ENCODE measurements around the gene PPFIBP1. TPM values are rescaled to one million over a fixed set of nuclear protein-coding genes. Genes with fewer than 3 reads are reported as not detected.
A peak's percentile ranks its signal among the peaks of the same experiment; 100 is the strongest.

PPFIBP1 gene
- total and polyA plus RNA-seq, 2 of the 13 experiments (the other 11 are each of a cell fraction or from before 2014, with no cell fraction given), result 16.2 to 21.8 TPM

DNA sequence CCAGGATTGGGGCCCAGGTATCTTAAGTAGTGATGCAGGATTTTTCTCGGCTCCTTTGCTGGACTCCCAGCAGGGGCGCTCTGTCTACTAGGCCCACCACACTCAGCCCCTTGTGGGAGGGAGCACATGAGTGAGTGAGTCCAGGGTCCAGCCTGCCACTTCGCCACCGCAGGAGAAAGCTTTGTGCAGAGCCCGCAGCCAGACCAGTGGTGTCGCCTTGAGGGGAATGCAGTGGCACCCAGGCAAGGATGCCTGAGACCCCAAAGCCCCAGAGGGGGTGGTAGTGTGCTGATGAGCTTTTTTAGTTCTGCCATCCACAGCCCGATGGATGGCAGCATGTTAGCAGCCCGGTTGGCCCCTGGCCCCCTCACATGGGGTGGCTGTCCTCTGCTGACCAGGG, 181.3 kb downstream of the PPFIBP1 start (continued):
- TF ChIP-seq, protein P1, sequence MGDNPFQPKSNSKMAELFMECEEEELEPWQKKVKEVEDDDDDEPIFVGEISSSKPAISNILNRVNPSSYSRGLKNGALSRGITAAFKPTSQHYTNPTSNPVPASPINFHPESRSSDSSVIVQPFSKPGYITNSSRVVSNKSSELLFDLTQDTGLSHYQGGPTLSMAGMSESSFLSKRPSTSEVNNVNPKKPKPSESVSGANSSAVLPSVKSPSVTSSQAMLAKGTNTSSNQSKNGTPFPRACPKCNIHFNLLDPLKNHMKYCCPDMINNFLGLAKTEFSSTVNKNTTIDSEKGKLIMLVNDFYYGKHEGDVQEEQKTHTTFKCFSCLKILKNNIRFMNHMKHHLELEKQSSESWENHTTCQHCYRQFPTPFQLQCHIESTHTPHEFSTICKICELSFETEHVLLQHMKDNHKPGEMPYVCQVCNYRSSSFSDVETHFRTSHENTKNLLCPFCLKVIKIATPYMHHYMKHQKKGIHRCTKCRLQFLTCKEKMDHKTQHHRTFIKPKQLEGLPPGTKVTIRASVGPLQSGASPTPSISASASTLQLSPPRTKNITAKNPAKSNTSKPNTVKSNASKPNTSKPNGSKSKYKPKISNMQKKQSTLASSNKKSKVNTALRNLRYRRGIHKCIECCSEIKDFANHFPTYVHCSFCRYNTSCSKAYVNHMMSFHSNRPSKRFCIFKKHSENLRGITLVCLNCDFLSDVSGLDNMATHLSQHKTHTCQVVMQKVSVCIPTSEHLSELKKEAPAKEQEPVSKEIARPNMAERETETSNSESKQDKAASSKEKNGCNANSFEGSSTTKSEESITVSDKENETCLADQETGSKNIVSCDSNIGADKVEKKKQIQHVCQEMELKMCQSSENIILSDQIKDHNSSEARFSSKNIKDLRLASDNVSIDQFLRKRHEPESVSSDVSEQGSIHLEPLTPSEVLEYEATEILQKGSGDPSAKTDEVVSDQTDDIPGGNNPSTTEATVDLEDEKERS (CRISPR knock-in tag; IDR thresholded peaks at IDR 0.05), result no peak
- TF ChIP-seq ZNF672 (CRISPR knock-in tag; IDR thresholded peaks at IDR 0.05), result no peak
- TF ChIP-seq, protein P2, sequence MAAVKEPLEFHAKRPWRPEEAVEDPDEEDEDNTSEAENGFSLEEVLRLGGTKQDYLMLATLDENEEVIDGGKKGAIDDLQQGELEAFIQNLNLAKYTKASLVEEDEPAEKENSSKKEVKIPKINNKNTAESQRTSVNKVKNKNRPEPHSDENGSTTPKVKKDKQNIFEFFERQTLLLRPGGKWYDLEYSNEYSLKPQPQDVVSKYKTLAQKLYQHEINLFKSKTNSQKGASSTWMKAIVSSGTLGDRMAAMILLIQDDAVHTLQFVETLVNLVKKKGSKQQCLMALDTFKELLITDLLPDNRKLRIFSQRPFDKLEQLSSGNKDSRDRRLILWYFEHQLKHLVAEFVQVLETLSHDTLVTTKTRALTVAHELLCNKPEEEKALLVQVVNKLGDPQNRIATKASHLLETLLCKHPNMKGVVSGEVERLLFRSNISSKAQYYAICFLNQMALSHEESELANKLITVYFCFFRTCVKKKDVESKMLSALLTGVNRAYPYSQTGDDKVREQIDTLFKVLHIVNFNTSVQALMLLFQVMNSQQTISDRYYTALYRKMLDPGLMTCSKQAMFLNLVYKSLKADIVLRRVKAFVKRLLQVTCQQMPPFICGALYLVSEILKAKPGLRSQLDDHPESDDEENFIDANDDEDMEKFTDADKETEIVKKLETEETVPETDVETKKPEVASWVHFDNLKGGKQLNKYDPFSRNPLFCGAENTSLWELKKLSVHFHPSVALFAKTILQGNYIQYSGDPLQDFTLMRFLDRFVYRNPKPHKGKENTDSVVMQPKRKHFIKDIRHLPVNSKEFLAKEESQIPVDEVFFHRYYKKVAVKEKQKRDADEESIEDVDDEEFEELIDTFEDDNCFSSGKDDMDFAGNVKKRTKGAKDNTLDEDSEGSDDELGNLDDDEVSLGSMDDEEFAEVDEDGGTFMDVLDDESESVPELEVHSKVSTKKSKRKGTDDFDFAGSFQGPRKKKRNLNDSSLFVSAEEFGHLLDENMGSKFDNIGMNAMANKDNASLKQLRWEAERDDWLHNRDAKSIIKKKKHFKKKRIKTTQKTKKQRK (IDR thresholded peaks at IDR 0.05; ENCODE audit: low read length), result no peak
- TF ChIP-seq, protein P3, sequence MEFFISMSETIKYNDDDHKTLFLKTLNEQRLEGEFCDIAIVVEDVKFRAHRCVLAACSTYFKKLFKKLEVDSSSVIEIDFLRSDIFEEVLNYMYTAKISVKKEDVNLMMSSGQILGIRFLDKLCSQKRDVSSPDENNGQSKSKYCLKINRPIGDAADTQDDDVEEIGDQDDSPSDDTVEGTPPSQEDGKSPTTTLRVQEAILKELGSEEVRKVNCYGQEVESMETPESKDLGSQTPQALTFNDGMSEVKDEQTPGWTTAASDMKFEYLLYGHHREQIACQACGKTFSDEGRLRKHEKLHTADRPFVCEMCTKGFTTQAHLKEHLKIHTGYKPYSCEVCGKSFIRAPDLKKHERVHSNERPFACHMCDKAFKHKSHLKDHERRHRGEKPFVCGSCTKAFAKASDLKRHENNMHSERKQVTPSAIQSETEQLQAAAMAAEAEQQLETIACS (CRISPR knock-in tag; IDR thresholded peaks at IDR 0.05), result no peak
- TF ChIP-seq ZNF839 (CRISPR knock-in tag; IDR thresholded peaks at IDR 0.05; ENCODE audit: borderline replicate concordance), result no peak
- TF ChIP-seq, protein P4, sequence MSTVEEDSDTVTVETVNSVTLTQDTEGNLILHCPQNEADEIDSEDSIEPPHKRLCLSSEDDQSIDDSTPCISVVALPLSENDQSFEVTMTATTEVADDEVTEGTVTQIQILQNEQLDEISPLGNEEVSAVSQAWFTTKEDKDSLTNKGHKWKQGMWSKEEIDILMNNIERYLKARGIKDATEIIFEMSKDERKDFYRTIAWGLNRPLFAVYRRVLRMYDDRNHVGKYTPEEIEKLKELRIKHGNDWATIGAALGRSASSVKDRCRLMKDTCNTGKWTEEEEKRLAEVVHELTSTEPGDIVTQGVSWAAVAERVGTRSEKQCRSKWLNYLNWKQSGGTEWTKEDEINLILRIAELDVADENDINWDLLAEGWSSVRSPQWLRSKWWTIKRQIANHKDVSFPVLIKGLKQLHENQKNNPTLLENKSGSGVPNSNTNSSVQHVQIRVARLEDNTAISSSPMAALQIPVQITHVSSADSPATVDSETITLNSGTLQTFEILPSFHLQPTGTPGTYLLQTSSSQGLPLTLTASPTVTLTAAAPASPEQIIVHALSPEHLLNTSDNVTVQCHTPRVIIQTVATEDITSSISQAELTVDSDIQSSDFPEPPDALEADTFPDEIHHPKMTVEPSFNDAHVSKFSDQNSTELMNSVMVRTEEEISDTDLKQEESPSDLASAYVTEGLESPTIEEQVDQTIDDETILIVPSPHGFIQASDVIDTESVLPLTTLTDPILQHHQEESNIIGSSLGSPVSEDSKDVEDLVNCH (CRISPR knock-in tag; IDR thresholded peaks at IDR 0.05), result no peak
- TF ChIP-seq PRPF4 (IDR thresholded peaks at IDR 0.05; ENCODE audit: low read depth, low read length, poor library complexity, severe bottlenecking), result no peak
- TF ChIP-seq, protein P5, sequence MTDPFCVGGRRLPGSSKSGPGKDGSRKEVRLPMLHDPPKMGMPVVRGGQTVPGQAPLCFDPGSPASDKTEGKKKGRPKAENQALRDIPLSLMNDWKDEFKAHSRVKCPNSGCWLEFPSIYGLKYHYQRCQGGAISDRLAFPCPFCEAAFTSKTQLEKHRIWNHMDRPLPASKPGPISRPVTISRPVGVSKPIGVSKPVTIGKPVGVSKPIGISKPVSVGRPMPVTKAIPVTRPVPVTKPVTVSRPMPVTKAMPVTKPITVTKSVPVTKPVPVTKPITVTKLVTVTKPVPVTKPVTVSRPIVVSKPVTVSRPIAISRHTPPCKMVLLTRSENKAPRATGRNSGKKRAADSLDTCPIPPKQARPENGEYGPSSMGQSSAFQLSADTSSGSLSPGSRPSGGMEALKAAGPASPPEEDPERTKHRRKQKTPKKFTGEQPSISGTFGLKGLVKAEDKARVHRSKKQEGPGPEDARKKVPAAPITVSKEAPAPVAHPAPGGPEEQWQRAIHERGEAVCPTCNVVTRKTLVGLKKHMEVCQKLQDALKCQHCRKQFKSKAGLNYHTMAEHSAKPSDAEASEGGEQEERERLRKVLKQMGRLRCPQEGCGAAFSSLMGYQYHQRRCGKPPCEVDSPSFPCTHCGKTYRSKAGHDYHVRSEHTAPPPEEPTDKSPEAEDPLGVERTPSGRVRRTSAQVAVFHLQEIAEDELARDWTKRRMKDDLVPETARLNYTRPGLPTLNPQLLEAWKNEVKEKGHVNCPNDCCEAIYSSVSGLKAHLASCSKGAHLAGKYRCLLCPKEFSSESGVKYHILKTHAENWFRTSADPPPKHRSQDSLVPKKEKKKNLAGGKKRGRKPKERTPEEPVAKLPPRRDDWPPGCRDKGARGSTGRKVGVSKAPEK (CRISPR knock-in tag; IDR thresholded peaks at IDR 0.05; ENCODE audit: borderline replicate concordance), result no peak
- no peak for TF ChIP-seq SNAI1 (CRISPR knock-in tag; IDR thresholded peaks at IDR 0.05; ENCODE audit: borderline replicate concordance)
- no peak for TF ChIP-seq AHR (CRISPR knock-in tag; IDR thresholded peaks at IDR 0.05)
- TF ChIP-seq, protein P6, sequence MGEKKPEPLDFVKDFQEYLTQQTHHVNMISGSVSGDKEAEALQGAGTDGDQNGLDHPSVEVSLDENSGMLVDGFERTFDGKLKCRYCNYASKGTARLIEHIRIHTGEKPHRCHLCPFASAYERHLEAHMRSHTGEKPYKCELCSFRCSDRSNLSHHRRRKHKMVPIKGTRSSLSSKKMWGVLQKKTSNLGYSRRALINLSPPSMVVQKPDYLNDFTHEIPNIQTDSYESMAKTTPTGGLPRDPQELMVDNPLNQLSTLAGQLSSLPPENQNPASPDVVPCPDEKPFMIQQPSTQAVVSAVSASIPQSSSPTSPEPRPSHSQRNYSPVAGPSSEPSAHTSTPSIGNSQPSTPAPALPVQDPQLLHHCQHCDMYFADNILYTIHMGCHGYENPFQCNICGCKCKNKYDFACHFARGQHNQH (CRISPR knock-in tag; IDR thresholded peaks at IDR 0.05), result peak; percentile 30; the same call in 1 of the 2 replicates
- no peak for TF ChIP-seq REXO4 (CRISPR knock-in tag; IDR thresholded peaks at IDR 0.05; ENCODE audit: borderline replicate concordance)
- peak; percentile 24; the same call in 1 of the 2 replicates for TF ChIP-seq RXRB (CRISPR knock-in tag; IDR thresholded peaks at IDR 0.05; ENCODE audit: borderline replicate concordance)
- TF ChIP-seq ATRX (CRISPR knock-in tag; IDR thresholded peaks at IDR 0.05; ENCODE audit: borderline replicate concordance), result no peak
- TF ChIP-seq ZNF724P (CRISPR knock-in tag; IDR thresholded peaks at IDR 0.05; ENCODE audit: borderline replicate concordance), result no peak
